IMR-90 (cell line): ENCODE results near the gene TJP3.

Experiments
- CEBPB ChIP-seq: IDR thresholded peaks from 2 replicates; pipeline ENCODE4 v1.6.1; 2012; ENCODE audit warnings: low read depth, low read length, improper control_type of control experiment
- CTCF ChIP-seq: conservative IDR thresholded peaks from 2 replicates; pipeline ENCODE4 v1.5.1; 2012; ENCODE audit warnings: mild to moderate bottlenecking, low read depth, low read length, improper control_type of control experiment
- MAZ ChIP-seq: IDR thresholded peaks from 2 replicates; pipeline ENCODE4 v1.6.1; 2012; ENCODE audit warnings: low read depth, mild to moderate bottlenecking, low read length, improper control_type of control experiment, moderate library complexity, borderline replicate concordance
- MXI1 ChIP-seq: IDR thresholded peaks from 2 replicates; pipeline ENCODE4 v1.6.1; 2012; ENCODE audit warnings: low read depth, mild to moderate bottlenecking, low read length, moderate library complexity, borderline replicate concordance
- POLR2A ChIP-seq: IDR thresholded peaks from 2 replicates; pipeline ENCODE4 v1.6.1; 2012; ENCODE audit warnings: mild to moderate bottlenecking, low read depth, low read length
- RFX5 ChIP-seq: IDR thresholded peaks from 2 replicates; pipeline ENCODE4 v1.8.0; 2012; ENCODE audit warnings: low read depth, mild to moderate bottlenecking, low read length, moderate library complexity
- USF2 ChIP-seq: fragments of 150-350 bp; IDR thresholded peaks from 2 replicates; pipeline ENCODE4 v1.6.1; 2017; ENCODE audit warnings: mild to moderate bottlenecking, antibody characterized with exemption, low read length, low read depth

GRCh38 chr19:3774621-3775373 is 66.6 kb downstream of the TJP3 start:
- TF ChIP-seq POLR2A (no peak), CTCF (no peak), MAZ (no peak), RFX5 (no peak), CEBPB (no peak), MXI1 (no peak), USF2 (no peak)
